NOMO-1 (cell line): ENCODE measurements around the gene TARBP1.

Experiments
- DNase-seq, 2 experiments: peaks; one replicate each; lab custom pipeline; 2025; ENCODE audit not compliant: unreplicated experiment in 2 of 2; lab: John Stamatoyannopoulos, UW

The TARBP1 gene

GRCh38 chr1:234458352-234459017 lies 20.5 kb downstream of the TARBP1 start:
- DNase-seq, result no peak

- DNase-seq, result no peak
These were observed 24.1 kb downstream of the TARBP1 start for GRCh38 chr1:234454926-234455325.

- DNase-seq, result no peak
These were observed 26.5 kb downstream of the TARBP1 start for GRCh38 chr1:234452406-234452965.

GRCh38 chr1:234440348-234440747 lies 38.6 kb downstream of the TARBP1 start:
- DNase-seq, result no peak

GRCh38 chr1:234438579-234438978 lies 40.4 kb downstream of the TARBP1 start:
- no peak for DNase-seq

GRCh38 chr1:234437423-234438171 lies 41.4 kb downstream of the TARBP1 start:
- no peak for DNase-seq

DNA sequence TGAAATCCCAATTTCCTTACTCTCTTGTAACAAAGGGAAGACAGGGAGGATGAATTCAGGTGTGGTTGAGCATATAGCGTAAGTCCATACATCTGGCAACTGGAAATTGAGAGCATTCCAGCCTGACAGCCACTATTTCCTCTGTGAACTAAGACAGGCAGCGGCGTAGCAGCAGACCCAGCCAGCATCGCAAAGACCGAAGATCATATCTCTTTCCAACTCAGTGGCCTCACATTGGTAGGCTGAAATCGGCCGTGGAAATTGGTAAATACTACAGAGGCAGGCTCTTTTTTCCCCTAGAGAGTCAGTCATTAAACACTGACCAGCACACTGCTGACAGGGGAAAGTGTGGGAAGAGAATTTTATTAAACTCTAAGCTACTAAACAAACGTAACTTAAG lies 43.4 kb downstream of the TARBP1 start:
- DNase-seq, result no peak

GRCh38 chr1:234434706-234435105 lies 44.3 kb downstream of the TARBP1 start:
- DNase-seq, result no peak

DNA sequence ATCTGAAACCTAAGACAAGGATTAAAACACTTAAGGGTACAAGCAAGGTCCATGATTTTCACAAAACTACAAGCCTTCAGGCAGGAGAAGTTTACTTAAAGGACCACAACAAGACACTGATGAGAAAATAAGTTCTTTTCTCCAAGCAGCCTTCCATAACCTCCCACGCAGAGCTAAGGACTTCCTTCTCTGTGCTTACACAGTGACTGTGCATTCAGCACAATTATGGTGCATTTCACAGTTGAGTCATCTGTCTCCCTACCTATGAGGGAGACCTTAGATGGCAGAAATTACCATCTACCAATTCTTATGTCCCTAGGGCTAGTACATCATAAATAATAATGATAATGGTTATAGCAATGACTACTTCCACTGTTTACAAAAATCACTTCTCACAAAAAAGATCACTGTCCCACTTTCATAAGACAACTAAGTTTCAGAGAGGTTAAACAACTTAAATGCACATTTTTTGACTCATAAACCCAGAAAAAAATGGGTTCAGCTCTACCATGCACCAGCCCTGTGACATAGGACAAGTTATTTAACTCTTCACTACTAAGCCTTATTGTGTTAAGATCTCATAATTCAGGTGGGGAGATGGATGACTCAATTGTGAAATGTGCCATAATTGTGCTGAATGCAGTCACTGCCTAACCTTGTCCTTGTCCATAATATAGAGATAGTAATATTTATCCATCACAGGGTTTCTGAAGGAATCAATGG lies 45.3 kb downstream of the TARBP1 start:
- DNase-seq, result no peak

DNA sequence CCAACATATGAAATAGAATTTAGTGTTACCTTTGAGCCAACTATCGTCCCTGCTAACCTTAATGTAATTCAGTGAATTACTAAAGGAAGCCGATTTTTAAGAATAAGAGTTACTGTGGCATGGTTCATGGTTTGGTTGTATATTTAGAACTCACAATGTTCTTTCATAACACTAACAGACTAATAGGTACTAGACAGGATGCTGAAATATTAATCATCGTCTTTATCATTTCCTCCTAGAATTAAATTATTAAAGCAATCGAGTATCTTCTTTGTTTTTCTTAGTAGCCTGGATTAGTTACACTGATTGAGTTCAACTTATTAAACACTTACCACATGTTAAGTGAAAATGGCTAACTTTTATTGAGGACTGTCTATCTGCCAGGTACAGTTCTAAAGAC lies 47.7 kb downstream of the TARBP1 start:
- no peak for DNase-seq

DNA sequence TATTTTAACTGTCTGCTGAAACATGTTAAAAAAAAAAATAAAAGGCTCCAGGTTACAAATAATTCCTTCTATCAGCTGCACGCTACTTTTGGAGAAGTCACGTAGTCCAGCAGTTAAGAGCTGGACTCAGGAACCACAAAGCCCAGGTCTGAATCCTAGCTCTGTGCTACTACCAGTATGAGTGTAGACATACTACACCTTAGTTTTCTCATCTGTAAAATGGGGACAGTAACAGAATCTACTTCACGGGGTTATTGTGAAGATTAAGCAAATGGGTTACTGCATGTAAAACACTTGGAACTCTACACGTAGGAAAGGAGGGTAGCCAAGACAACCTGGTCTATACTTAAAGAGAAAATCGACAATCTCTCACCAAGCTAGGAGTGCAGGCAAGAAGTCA lies 48.3 kb downstream of the TARBP1 start:
- no peak for DNase-seq

- DNase-seq, result no peak
These were observed 49.6 kb downstream of the TARBP1 start for GRCh38 chr1:234429434-234429806.

GRCh38 chr1:234427950-234428646 lies 50.9 kb downstream of the TARBP1 start:
- DNase-seq, result no peak

GRCh38 chr1:234413990-234414389 lies 65.0 kb downstream of the TARBP1 start:
- DNase-seq, result no peak

DNA sequence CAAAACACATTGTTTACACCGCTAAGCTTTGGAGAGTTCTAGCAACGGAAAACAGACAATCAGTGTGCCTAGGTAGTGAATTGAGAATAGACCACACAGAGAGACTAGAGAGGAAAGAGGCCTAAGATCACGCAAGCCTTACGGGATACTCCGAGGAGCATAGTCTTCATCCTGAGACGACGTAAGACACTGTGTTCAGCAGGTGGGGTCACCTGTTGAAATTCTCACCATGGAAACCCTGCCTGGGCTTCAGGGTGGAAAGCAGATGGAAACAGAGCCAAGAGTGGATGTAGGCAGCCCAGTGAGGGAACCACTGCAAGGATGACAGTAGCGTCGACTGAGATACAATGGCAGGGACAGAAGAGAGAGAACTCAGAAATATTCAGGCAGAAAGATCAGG lies 65.5 kb downstream of the TARBP1 start:
- DNase-seq, result no peak

GRCh38 chr1:234412830-234413229 lies 66.1 kb downstream of the TARBP1 start:
- no peak for DNase-seq

DNA sequence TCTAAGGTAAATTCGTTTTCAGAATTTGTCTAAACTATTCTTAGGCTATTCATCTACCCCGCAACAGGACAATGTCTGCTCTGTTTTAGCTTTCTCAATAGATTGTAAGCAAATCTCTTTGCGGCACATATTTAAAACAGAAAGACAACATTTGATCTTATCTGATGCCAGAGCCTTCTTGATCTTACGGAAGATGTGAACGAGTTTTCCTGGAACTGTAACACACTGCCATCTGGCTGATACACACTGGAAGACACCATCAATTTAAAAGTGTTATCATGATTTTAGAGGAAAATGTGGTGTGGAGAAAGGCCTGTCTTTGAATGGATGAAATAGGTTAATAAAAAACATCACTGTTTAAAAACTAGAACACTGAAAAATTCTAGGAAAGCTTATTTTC lies 69.7 kb downstream of the TARBP1 start:
- DNase-seq, result no peak

GRCh38 chr1:234408757-234409156 lies 70.2 kb downstream of the TARBP1 start:
- DNase-seq, result no peak

DNA sequence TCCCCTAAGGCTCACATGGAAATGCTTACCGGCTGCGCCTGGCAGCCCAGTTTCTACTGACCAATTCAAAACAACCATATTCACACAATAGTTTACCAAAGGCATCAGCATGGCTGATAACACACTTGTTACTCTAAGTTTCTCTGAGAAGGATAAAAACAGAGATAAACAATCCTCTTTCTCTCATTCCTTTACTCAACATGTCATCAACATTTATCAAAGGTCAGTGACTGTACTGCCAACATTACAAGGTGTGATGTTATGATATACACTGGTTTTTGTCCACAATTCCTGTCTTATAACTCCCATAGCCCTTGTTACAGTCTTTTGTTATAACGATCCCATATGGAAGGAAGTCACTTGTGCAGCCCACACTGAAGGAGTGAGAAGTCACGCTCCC lies 72.1 kb downstream of the TARBP1 start:
- DNase-seq, result no peak

- no peak for DNase-seq
These were observed 73.3 kb downstream of the TARBP1 start for GRCh38 chr1:234405676-234406075.

DNA sequence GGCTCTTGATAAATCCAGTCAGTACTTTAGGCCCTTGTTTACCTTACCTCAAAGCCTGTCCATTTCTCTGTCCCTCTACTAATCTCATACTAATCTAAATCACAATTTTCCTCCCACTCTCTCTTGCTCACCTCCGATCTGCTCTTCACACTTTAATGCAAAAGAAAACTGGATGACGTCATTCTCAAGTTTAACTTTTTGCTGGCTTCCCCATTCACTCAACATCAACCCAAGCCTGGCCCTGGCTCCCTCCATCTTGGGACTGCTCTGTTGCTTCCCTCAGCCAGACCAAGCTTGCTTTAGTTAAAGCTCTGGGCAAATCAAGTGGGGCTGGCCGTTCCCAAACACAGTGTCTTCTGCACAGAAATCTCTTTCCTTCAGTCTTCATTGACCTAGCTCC lies 76.0 kb downstream of the TARBP1 start:
- no peak for DNase-seq
